OCI-LY7 (cell line): ENCODE data around the gene CARD11. TPM values are rescaled to one million over a fixed set of nuclear protein-coding genes. Genes with fewer than 3 reads are reported as not detected.

Source experiments
- BruUV-seq: library from RNA; stranded (reverse); fragments of 400-500 nt; replicated peaks from 2 replicates; lab custom pipeline; 2021; lab: Mats Ljungman, UMichigan
- CTCF ChIA-PET: fragments of 300-600 bp; sonication (Branson Sonifier 250); formaldehyde crosslinking; loops from one replicate; lab custom pipeline; 2022; ENCODE audit warnings: antibody characterized with exemption; ENCODE audit not compliant: unreplicated experiment; lab: Charles Lee
- POLR2A ChIA-PET: fragments of 300-600 bp; sonication (Branson Sonifier 250); formaldehyde crosslinking; loops from one replicate; lab custom pipeline; 2022; ENCODE audit warnings: antibody characterized with exemption; lab: Charles Lee
- DNase-seq: peaks from one replicate; pipeline ENCODE4 v3.0.0-alpha.2; 2015; ENCODE audit warnings: low spot score
- H2AFZ ChIP-seq: fragments of 200-600 bp; sonication (generic), shearing (Covaris generic); 2 replicates; pipeline ENCODE4 v1.6.1; 2014; ENCODE audit warnings: mild to moderate bottlenecking, antibody characterized with exemption, low read length, moderate library complexity
- H3K27ac ChIP-seq: fragments of 200-600 bp; sonication (generic); 2 replicates; pipeline ENCODE4 v1.5.1; 2014; ENCODE audit warnings: mixed run types, low read depth, mild to moderate bottlenecking, moderate library complexity, low read length, inconsistent platforms; ENCODE audit not compliant: poor library complexity, severe bottlenecking
- H3K36me3 ChIP-seq: fragments of 200-600 bp; sonication (generic); 2 replicates; pipeline ENCODE4 v1.6.1; 2014; ENCODE audit warnings: mild to moderate bottlenecking, antibody characterized with exemption, low read length, moderate library complexity, mixed read lengths; ENCODE audit not compliant: insufficient read depth
- H3K4me1 ChIP-seq: fragments of 200-600 bp; sonication (generic); 2 replicates; pipeline ENCODE4 v1.5.1; 2014; ENCODE audit warnings: mild to moderate bottlenecking, low read length; ENCODE audit not compliant: insufficient read depth, poor library complexity, severe bottlenecking
- H3K4me2 ChIP-seq: fragments of 200-600 bp; sonication (generic); 2 replicates; pipeline ENCODE4 v1.6.1; 2014; ENCODE audit warnings: mild to moderate bottlenecking, low read length
- H3K4me3 ChIP-seq: fragments of 200-600 bp; sonication (generic); 2 replicates; pipeline ENCODE4 v1.5.1; 2014; ENCODE audit warnings: mild to moderate bottlenecking, low read depth, low read length; ENCODE audit not compliant: poor library complexity, severe bottlenecking
- H3K79me2 ChIP-seq: fragments of 200-600 bp; sonication (generic); 2 replicates; pipeline ENCODE4 v1.6.1; 2016; ENCODE audit warnings: low read depth, mild to moderate bottlenecking, low read length, moderate library complexity, mixed read lengths; ENCODE audit not compliant: insufficient read depth
- H3K9me2 ChIP-seq: fragments of 200-600 bp; sonication (generic); 2 replicates; pipeline ENCODE4 v1.6.1; 2016; ENCODE audit warnings: mild to moderate bottlenecking, low read length, mixed read lengths; ENCODE audit not compliant: insufficient read depth
- H3K9me3 ChIP-seq: fragments of 200-600 bp; sonication (generic); 2 replicates; pipeline ENCODE4 v1.6.1; 2014; ENCODE audit warnings: mild to moderate bottlenecking, mixed run types, low read length, mixed read lengths
- H4K20me1 ChIP-seq: fragments of 200-600 bp; sonication (generic); 2 replicates; pipeline ENCODE4 v1.6.1; 2014; ENCODE audit warnings: mild to moderate bottlenecking, antibody characterized with exemption, low read length, moderate library complexity, mixed read lengths; ENCODE audit not compliant: insufficient read depth
- EZH2phosphoT487 ChIP-seq: fragments of 200-600 bp; sonication (generic); IDR thresholded peaks from 2 replicates; pipeline ENCODE4 v1.6.1; 2018; ENCODE audit warnings: low read depth, borderline replicate concordance, mild to moderate bottlenecking, mixed run types, antibody characterized with exemption, low read length, moderate library complexity, mixed read lengths
- intact Hi-C: fragments of 100-400 bp; cut with micrococcal nuclease; formaldehyde crosslinking; loops from one replicate; pipeline ENCODE4 v1.10.0; 2022; ENCODE audit not compliant: unreplicated experiment
- total RNA-seq, 2 experiments: library from RNA; depleted of rRNA in 1 of 2; stranded (reverse); fragments of >200 nt in 1 of 2; shearing (Covaris generic) in 1 of 2; gene quantifications; 2 replicates each; pipeline ENCODE4 v1.2.3, GENCODE V29; 2014 to 2022
- TF ChIP-seq, protein P1 (sequence below): fragments of 200-600 bp; sonication (generic); conservative IDR thresholded peaks from 2 replicates; pipeline ENCODE4 v1.5.1; 2014; ENCODE audit warnings: mild to moderate bottlenecking, antibody characterized with exemption, low read length, moderate library complexity, mixed read lengths

Gene CARD11
- total RNA-seq, 2 experiments from 2014 or later: 33.8 to 63.5 TPM

DNA sequence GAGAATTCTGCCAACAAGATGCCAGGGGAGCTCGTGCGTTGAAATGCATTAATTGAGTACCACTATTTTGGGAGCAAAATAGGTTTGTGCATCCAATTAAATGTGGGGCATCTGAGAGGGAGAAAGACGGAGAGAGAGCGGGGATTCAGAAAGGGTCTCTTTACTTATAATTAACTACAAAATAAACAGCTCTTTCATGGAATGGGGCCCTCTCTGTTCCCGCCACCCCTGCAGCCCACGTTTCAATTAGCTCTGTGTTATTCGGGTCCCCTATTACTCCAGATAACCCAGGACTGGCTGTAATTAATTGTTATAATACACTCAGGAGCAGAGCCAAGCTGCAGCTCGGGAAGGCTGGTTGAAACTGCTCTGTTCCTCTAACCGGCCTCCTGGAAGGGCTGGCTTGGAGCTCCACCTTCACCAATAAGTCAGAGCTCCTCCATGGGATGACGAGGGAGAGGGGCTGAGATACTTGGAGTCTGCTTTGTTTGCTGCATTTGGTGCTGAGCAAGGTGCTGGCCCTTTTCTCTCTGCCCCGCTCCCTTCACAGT, 67.8 kb downstream of the CARD11 start:
- POLR2A ChIA-PET: interaction anchor here (0.5 to 1.5 kb wide), 3 partner anchors 13 to 347 kb away, joined by 3 to 5 read pairs (median 3); no protein-coding TSS in a partner anchor
- intact Hi-C loops: no loop called here
- BruUV-seq: no TSS peak
- Histone ChIP-seq H2AFZ (no peak overlapping the region), H3K9me2 (no peaks in the 10 kb centered on the region), H3K4me2 (peak overlapping the region; percentile 37; the same call in 1 of the 2 replicates), H4K20me1 (no peaks in the 10 kb centered on the region), H3K36me3 (peaks cover 1% of the 10 kb centered on the region; the same call in 1 of the 2 replicates), H3K4me1 (peaks cover 66% of the 10 kb centered on the region), H3K79me2 (peaks cover 14% of the 10 kb centered on the region; the same call in 1 of the 2 replicates), H3K27ac (peak overlapping the region; percentile 4), H3K4me3 (no peak overlapping the region), H3K9me3 (0 out of 2 replicates have a peak, but pooled peaks cover under 1% of the 10 kb centered on the region)
- no peak for DNase-seq
- TF ChIP-seq EZH2phosphoT487: no peak
- TF ChIP-seq, protein P1, sequence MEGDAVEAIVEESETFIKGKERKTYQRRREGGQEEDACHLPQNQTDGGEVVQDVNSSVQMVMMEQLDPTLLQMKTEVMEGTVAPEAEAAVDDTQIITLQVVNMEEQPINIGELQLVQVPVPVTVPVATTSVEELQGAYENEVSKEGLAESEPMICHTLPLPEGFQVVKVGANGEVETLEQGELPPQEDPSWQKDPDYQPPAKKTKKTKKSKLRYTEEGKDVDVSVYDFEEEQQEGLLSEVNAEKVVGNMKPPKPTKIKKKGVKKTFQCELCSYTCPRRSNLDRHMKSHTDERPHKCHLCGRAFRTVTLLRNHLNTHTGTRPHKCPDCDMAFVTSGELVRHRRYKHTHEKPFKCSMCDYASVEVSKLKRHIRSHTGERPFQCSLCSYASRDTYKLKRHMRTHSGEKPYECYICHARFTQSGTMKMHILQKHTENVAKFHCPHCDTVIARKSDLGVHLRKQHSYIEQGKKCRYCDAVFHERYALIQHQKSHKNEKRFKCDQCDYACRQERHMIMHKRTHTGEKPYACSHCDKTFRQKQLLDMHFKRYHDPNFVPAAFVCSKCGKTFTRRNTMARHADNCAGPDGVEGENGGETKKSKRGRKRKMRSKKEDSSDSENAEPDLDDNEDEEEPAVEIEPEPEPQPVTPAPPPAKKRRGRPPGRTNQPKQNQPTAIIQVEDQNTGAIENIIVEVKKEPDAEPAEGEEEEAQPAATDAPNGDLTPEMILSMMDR: no peak
- CTCF ChIA-PET: interaction anchor here (1.1 kb wide), 1 partner anchor 12 kb away, joined by 4 read pairs; no protein-coding TSS in a partner anchor

GRCh38 chr7:2974093-2974819, 69.4 kb downstream of the CARD11 start:
- no peak overlapping the region for H3K4me2 ChIP-seq
- no peak for TF ChIP-seq EZH2phosphoT487
- TF ChIP-seq, protein P1: no peak
- POLR2A ChIA-PET: interaction anchor here (0.7 kb wide), 1 partner anchor 8 kb away, joined by 3 read pairs; no protein-coding TSS in a partner anchor
- H2AFZ ChIP-seq: no peak overlapping the region
- DNase-seq: no peak
- no peak overlapping the region for H3K4me3 ChIP-seq
- CTCF ChIA-PET: no interaction called here
- no peaks in the 10 kb centered on the region for H3K9me2 ChIP-seq
- peaks cover 11% of the 10 kb centered on the region; the same call in 1 of the 2 replicates for H3K9me3 ChIP-seq
- no TSS peak for BruUV-seq
- peaks cover 50% of the 10 kb centered on the region for H3K4me1 ChIP-seq
- H3K36me3 ChIP-seq: peaks cover 9% of the 10 kb centered on the region; the same call in 1 of the 2 replicates
- no peak overlapping the region for H3K27ac ChIP-seq
- intact Hi-C loops: no loop called here
- H3K79me2 ChIP-seq: no peaks in the 10 kb centered on the region; the same call in 1 of the 2 replicates
- no peaks in the 10 kb centered on the region for H4K20me1 ChIP-seq
